NCI-H187 (cell line): ENCODE data around the gene TOMM5.

Experiments used
- DNase-seq, 2 experiments: peaks; one replicate each; lab custom pipeline; 2025; lab: John Stamatoyannopoulos, UW

The TOMM5 gene

DNA sequence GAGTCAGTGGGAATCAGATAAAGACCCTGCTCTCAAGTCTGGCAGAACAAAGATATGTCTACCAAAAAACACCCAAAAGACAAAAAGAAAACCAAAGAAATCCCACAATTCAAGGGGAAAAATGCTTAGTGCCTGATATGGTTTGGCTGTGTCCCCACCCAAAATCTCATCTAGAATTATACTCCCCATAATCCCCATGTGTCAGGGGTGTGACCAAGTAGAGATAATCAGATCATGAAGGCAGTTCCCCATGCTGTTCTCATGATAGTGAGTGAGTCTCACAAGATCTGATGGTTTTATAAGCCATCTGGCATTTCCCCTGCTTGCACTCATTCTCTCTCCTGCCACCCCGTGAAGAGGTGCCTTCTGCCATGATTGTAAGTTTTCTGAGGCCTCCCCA lies 29.6 kb downstream of the TOMM5 start:
- DNase-seq = no peak

DNA sequence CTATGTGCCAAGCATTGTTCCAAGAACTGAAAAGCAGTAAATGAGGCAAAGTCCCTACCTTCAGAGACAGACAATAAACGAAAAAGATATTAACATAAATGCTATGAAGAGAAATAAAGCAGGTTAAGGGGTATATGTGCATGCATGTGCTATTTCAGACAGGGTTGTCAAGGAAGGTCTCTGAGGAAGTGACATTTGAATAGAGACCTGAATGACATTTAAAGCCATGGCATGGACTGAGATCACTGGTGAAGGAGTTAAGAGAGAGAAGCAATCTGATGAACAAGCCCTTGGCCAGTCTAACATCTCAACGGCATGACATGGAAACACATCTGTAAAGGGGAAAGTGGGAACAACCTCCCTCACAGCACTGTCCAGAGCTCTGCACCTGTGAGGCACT lies 30.7 kb downstream of the TOMM5 start:
- DNase-seq = no peak

DNA sequence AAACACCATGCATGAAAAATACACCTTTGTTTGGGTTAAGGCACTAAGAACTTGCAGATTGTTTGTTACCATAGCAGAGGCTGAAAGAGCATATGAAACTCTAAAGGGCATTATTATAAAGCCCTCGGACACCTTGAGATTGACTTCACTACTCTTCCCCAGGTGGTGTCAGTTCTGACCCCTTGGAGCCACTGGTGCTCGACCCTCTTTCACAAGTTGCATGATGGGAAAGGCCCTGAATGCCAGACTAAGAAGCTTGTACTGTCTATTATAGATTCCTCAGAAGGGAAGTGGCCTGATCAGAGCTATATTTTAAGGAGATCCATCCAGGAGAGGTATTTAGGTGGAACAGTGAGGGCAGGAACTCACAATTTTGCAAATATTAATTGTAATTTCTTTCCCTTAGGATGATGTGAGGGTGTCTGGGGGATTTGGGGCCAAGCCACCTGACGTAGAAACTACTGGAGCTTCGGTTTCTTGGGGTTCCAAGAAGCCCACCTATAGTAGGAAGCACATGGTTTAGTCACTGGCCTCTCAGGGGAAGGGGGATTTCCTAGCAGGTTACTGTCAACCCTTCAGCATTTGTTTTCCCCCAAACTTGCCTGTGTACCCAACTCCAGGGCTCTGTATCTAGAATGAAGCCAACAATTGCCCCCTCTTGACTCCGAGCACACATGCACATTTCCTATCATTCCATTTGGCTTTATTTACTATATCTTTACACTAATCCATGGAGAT lies 32.4 kb downstream of the TOMM5 start:
- DNase-seq = no peak

DNA sequence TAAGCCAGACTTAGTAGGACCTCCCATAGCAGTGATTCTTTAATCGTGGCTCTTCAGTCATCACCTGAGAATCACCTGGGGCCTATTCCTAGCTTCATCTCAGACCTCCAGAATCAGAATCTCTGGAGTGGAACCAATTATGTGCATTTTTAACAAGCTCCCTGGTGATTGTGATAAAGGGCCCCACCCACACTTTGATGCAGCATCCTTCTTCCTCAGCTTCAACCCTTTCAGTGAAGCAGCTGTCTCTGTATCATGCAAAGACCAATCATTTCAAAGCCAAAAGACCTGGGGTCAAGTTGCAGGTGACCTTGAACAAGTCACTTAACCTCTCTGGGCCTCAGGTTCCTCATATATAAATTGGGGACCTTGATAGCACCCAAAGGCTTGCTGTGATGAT lies 33.3 kb downstream of the TOMM5 start:
- DNase-seq = no peak

DNA sequence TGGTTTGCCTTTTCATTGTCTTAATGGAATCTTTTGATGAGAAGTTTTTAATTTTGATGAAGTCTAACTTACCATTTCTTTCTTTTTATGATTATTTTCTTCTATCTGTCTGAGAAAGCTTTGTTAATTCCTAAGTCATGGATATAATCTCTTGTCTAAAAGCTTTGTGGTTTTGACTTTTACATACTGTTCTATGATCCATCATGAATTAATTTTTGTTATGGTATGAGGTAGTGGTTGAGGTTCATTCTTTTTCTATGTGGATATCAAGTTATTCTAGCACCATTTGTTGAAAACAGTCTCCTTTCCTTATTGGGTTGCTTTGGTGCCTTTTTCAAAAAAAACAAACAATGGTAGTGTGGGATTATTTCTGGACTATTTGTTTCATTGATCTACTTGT lies 36.6 kb downstream of the TOMM5 start:
- no peak for DNase-seq

DNA sequence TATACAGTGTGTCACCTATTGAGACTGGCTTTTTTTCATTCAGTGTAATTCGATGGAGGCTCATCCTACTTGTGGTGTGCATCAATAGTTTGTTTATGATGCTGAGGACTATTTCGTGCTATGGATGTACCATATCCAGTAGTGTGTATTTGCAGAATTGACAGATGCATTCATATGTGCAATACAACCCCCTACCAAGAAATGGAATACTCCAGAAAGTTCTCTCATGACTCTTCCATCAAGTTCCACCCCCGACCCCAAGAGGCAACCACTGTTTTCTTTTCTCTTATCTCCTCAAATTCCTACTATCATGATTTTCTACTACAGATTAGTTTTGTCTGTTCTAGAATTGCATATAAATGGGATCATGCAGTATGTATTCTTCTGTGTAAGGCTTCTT lies 38.1 kb downstream of the TOMM5 start:
- DNase-seq = no peak

DNA sequence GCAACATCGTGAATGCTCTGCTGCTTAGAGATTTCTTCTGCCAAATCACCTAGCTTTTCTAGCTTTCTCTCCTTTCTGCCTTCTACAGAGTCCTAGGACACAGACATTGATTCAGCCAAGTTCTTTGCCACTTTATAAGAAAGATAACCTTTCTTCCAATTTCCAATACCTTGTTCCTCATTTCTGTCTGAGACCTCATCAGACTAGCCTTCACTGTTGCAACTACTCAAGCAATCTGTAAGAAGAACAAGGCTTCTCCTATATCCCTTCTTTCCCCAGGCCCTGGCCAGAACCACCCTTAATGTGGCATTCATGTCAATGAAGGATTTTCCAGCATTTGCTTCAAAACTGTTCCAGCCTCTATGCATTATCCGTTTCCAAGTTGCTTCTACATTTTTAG lies 40.5 kb downstream of the TOMM5 start:
- no peak for DNase-seq

DNA sequence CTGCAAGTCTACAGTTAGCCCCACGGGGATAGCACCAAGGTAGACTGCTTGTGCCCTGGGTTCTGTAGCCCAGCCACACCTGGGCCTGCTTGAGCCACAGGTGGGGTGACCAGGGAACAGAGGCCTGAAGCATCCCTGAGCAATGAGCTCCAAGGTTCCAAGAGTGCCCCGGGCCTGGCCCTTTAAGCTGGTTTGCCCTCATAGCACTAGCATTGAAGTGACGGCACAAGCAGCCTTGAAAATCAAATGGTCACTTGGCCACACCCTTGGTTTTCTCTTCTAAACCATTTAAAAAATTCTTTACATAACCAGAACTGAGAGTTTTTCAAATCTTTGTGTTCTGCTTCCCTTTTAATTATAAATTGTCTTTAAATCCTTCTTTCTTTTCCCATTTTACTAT lies 40.9 kb downstream of the TOMM5 start:
- no peak for DNase-seq

DNA sequence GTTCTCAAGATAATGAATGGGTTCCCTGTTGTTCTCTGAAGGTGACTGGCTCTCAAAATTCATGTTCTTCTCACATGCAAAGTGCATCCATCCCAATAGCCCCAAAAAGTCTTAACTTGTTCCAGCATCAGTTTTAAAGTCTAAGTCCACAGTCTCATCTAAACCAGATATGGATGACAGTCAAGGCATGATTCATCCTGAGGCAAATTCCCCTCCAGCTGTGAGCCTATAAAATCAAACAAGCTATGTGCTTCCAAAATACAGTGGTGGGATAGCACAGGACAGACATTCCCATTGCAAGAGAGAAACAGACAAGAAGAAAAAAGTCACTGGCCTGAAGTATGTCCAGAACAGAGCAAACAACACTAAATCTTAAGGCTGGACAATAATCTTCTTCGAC lies 41.6 kb downstream of the TOMM5 start:
- DNase-seq = no peak

DNA sequence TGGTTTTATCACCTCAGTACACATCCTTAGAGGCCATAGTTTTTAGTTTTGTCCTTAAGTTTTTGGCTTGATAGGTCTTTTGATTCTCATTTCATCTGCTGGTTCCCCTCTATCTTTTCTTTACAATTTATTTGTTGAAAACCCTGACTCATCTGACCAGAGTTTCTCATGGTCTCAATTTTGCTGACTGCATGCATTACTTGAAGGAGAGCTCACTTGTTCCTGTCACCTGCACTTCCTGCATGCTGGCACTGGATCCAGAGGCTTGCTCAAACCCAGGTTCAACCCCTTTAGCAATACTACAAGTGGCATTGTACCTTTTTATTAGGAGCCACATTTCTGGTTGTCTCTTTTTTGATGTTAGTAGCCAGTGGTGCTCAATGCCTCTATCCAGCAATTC lies 42.9 kb downstream of the TOMM5 start:
- no peak for DNase-seq

DNA sequence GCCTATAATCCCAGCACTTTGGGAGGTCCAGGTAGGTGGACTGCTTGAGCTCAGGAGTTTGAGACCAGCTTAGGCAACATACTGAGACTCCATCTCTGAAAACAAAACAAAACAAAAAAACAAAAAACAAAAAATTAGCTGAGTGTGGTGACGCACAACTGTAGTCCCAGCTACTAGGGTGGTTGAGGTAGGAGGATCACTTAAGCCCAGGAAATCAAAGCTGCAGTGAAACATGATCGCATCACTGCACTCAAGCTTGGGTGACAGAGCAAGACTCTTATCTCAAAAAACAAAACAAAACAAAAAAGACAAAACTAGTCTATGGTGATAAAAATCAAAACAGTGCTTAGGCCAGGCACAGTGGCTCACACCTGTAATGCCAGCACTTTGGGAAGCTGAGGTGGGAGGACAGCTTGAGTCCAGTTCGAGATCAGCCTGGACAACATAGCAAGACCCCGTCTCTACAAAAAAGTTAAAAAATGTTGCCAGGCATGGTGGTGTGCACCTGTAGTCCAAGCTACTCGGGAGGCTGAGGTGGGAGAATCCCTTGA lies 45.0 kb downstream of the TOMM5 start:
- DNase-seq = no peak

DNA sequence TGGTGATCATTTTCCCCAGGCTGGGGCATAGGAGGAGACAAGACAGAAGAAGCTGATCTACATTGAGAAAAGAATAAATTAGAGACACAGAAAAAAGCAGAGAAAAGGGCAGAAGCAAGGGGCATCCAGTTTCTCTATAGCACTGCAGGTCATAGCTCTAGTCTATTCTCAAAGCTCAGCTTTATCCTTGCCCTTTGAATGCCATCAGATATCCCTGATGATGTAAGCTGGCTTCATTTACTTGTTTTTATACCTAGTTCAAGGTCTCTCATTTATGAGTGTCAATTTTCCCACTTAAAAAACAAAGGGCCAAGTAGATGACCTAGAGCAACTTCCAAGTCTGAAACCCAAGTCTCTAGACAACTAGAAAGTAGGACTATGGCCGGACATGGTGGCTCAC lies 48.9 kb downstream of the TOMM5 start:
- no peak for DNase-seq

DNA sequence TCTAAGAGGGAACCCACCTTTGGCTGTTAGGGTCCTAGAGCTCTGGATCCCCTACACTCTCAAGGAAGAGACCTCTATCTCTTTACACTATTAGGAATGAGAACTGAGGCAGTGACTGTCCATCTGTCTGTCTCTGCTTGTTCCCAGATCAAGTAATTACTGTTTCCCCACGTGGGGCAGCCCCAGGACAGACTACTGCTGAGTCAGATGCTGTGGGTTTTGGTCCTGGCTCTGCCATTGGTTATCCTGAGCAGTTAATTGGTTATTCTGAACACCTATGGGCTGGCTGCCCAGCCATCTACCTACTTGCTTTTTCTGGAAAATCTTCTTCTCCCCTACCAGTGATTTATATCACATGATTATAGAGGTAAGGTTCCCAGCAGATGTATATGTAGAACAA lies 49.5 kb downstream of the TOMM5 start:
- no peak for DNase-seq

DNA sequence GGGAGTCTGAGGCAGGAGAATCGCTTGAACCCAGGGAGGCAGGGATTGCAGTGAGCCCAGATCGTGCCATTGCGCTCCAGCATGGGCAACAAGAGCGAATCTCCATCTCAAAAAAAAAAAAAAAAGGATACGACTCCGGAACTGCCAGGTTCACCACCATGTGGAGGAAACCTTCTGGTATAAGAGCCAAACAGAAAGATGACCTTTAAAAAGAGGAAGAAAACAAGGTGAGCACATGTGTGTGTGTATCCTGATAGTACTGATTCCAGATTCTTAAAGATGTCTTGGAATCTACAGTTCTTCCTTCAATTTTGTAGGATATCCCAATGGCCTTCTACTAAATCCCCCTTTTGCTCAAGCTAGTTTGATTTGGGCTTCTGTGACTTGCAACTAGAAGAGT lies 49.9 kb downstream of the TOMM5 start:
- no peak for DNase-seq

DNA sequence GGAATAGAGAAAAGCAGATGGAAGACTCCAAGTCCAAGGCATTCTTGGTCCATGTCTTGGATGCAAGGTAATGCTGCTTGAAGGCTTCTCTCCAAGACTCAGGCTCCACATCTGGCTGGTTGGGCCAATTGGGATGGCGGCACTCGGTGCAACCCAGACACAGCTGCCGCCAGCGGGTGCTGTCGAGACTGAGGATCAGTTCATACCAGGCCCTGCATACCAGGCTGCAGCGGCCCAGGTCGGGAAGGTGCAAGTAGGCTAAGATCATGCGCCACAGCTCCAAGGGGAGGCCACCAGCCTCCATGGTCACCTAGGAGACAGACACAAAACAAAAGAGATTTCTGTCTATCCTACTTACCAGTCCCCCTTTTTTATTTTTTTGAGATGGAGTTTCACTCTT lies 50.9 kb downstream of the TOMM5 start:
- DNase-seq = no peak

DNA sequence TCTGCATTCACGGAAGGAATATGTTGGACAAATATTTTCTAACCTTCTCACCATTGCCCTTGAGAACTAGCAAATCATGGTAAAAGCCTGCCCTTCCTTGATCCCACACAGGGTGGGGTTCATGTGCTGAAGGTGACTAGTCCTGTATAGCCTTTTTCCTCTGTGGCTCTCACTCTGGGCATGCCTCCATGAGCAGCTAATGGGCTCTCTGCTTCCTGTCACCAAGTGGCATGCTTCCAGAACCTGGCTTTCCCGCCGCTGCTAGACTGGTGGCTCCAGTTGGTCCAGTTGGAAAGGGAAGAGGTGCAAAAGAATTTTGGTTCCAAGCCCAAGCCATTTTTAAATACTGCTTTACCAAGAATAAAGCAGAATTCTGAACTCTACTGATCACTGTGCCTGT lies 51.8 kb downstream of the TOMM5 start:
- no peak for DNase-seq

DNA sequence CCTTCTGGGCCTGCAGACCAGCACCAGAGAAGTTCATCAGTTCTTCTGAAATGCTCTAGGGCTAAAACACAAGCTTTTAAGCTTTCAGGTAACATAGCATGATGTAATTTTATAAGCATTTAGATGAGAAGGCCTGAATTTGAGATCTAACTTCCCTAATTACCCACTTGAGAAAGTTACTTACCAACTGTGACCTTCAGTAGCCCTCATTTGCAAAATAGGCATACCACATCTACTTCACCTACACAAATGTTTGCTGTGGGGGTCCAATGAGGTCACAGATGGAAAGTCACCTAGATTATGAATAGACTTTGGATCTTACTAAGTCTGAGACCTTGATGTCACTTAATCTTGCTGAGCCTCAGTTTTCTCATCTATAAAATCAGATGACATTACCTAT lies 52.8 kb downstream of the TOMM5 start:
- no peak for DNase-seq
